ENCODE results near the gene BTNL2. TPM values are rescaled to one million over a fixed set of nuclear protein-coding genes. Genes with fewer than 3 reads are reported as not detected.

BTNL2 gene
- total and polyA plus RNA-seq, 12 donors: 0.31 TPM; not detected in 11

- no peaks in the 10 kb centered on the region for H3K4me1 ChIP-seq (replicated peaks in 1 of 2)
- peaks cover 3% of the 10 kb centered on the region for H3K27me3 ChIP-seq
- peak; percentile 21 to 78 (median 66) for TF ChIP-seq CTCF (IDR thresholded peaks at IDR 0.05)
- TF ChIP-seq POLR2A (IDR thresholded peaks at IDR 0.05): no peak
- no peak overlapping the region for H3K4me3 ChIP-seq
- H3K9me3 ChIP-seq (replicated peaks in 1 of 3): no peaks in the 10 kb centered on the region
- intact Hi-C loops (cut with DNase I): loop anchor here (5.0 kb wide), 2 partner anchors 265 to 270 kb away; no protein-coding TSS in a partner anchor
- no peak overlapping the region for H3K27ac ChIP-seq
- no peak for DNase-seq
- WGBS, 4 donors: 0 to 3% (median 2%) methylated on average over 1 of the region's 1 CpG
- H3K36me3 ChIP-seq (replicated peaks in 1 of 2): no peaks in the 10 kb centered on the region
Measured at GRCh38 chr6:32432050-32432450, 25.1 kb upstream of the BTNL2 start.

- DNase-seq: no peak
- no peaks in the 10 kb centered on the region for H3K9me3 ChIP-seq (replicated peaks in 1 of 3)
- 49 to 79% (median 56%) methylated on average over 3 of the region's 3 CpGs for WGBS, 4 donors
- intact Hi-C loops (cut with DNase I): loop anchor here (5.0 kb wide), 2 partner anchors 266 to 271 kb away; no protein-coding TSS in a partner anchor
- H3K27ac ChIP-seq: no peak overlapping the region
- H3K4me1 ChIP-seq (replicated peaks in 1 of 2): no peaks in the 10 kb centered on the region
- no peak overlapping the region for H3K4me3 ChIP-seq
- TF ChIP-seq CTCF (IDR thresholded peaks at IDR 0.05) (no peak), POLR2A (IDR thresholded peaks at IDR 0.05) (no peak)
- H3K27me3 ChIP-seq: peaks cover 4% of the 10 kb centered on the region
- no peaks in the 10 kb centered on the region for H3K36me3 ChIP-seq (replicated peaks in 1 of 2)
Measured at GRCh38 chr6:32431142-32431541, 24.2 kb upstream of the BTNL2 start.

GRCh38 chr6:32430179-32430578, 23.2 kb upstream of the BTNL2 start:
- 59 to 97% (median 79%) methylated on average over 2 to 3 of the region's 3 CpGs for WGBS, 4 donors

GRCh38 chr6:32427934-32428474, 21.0 kb upstream of the BTNL2 start:
- H3K4me3 ChIP-seq: no peak overlapping the region
- WGBS, 4 donors: 67 to 82% (median 73%) methylated on average over 4 of the region's 4 CpGs
- TF ChIP-seq POLR2A (IDR thresholded peaks at IDR 0.05) (no peak), CTCF (IDR thresholded peaks at IDR 0.05) (no peak)
- H3K36me3 ChIP-seq (replicated peaks in 1 of 2): no peaks in the 10 kb centered on the region
- intact Hi-C loops (cut with DNase I): loop anchor here in 1 of 2 donors (5.0 kb wide), 1 partner anchor 364 kb away; no protein-coding TSS in a partner anchor
- no peaks in the 10 kb centered on the region for H3K9me3 ChIP-seq (replicated peaks in 1 of 3)
- no peak overlapping the region for H3K27ac ChIP-seq
- no peaks in the 10 kb centered on the region for H3K4me1 ChIP-seq (replicated peaks in 1 of 2)
- DNase-seq: no peak
- peaks cover 4% of the 10 kb centered on the region for H3K27me3 ChIP-seq

More at GRCh38 chr6:32430179-32430578, 23.2 kb upstream of the BTNL2 start:
- Histone ChIP-seq H3K27me3 (peaks cover 4% of the 10 kb centered on the region), H3K4me3 (no peak overlapping the region), H3K9me3 (replicated peaks in 1 of 3) (no peaks in the 10 kb centered on the region), H3K4me1 (replicated peaks in 1 of 2) (no peaks in the 10 kb centered on the region), H3K36me3 (replicated peaks in 1 of 2) (no peaks in the 10 kb centered on the region), H3K27ac (no peak overlapping the region)
- no peak for TF ChIP-seq CTCF (IDR thresholded peaks at IDR 0.05)
- no peak for TF ChIP-seq POLR2A (IDR thresholded peaks at IDR 0.05)
- intact Hi-C loops (cut with DNase I): loop anchor here (5.0 kb wide), 2 partner anchors 267 to 272 kb away; no protein-coding TSS in a partner anchor
- no peak for DNase-seq
